ENCODE measurements around the gene ZC3H12D. TPM values are rescaled to one million over a fixed set of nuclear protein-coding genes. Genes with fewer than 3 reads are reported as not detected.

The ZC3H12D gene
- total and polyA plus RNA-seq, 4 donors = 1.1 to 4.7 (median 2.4) TPM

DNA sequence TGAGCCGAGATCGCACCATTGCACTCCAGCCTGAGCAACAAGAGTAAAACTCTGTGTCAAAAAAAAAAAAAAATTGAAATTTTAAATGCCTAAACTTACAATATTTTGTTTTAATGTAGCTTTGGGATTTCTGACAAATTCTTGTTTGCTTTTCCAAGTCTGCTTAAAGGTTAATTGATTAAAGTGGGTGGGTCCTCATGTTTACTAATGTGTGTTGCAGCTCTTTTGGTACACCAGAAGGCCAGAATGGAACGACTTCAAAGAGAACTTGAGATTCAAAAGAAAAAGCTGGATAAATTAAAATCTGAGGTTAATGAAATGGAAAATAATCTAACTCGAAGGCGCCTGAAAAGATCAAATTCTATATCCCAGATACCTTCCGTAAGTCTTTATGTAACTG, 87.4 kb downstream of the ZC3H12D start:
- H3K9me3 ChIP-seq (ENCODE audit: control insufficient read depth in 4 of 4, insufficient read depth in 3 of 4, low read length in 3 of 4) = peaks cover 0 to 2% (median 0%) of the 10 kb centered on the region in 4 donors
- H3K9ac ChIP-seq (ENCODE audit: insufficient read depth in 1 of 2, low read length in 2 of 2) = no peak overlapping the region
- DNase-seq (no peak), ATAC-seq (ENCODE audit: insufficient read depth, low FRiP score) (no peak)
- H3K27ac ChIP-seq (ENCODE audit: low read depth in 1 of 2, low read length in 1 of 2) = no peak overlapping the region
- no peak overlapping the region for H3K4me3 ChIP-seq
- H3K36me3 ChIP-seq (ENCODE audit: control insufficient read depth in 4 of 4, insufficient read depth in 4 of 4, low read length in 4 of 4) = peaks cover under 1 to 15% (median 6%) of the 10 kb centered on the region in 4 donors
- H3K27me3 ChIP-seq (ENCODE audit: control insufficient read depth in 3 of 3, insufficient read depth in 3 of 3, low read length in 2 of 3) = no peaks in the 10 kb centered on the region
- peaks cover 0 to 9% (median 0%) of the 10 kb centered on the region in 5 donors for H3K4me1 ChIP-seq (ENCODE audit: control insufficient read depth in 5 of 5, insufficient read depth in 5 of 5, low read length in 5 of 5)
- TF ChIP-seq, protein P1, sequence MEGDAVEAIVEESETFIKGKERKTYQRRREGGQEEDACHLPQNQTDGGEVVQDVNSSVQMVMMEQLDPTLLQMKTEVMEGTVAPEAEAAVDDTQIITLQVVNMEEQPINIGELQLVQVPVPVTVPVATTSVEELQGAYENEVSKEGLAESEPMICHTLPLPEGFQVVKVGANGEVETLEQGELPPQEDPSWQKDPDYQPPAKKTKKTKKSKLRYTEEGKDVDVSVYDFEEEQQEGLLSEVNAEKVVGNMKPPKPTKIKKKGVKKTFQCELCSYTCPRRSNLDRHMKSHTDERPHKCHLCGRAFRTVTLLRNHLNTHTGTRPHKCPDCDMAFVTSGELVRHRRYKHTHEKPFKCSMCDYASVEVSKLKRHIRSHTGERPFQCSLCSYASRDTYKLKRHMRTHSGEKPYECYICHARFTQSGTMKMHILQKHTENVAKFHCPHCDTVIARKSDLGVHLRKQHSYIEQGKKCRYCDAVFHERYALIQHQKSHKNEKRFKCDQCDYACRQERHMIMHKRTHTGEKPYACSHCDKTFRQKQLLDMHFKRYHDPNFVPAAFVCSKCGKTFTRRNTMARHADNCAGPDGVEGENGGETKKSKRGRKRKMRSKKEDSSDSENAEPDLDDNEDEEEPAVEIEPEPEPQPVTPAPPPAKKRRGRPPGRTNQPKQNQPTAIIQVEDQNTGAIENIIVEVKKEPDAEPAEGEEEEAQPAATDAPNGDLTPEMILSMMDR (IDR thresholded peaks at IDR 0.05; ENCODE audit: control extremely low read depth, extremely low read depth) = no peak
- WGBS, 2 donors = 95 to 96% methylated on average over 6 of the region's 6 CpGs

Small RNAs within 50 kb of the gene (small RNA-seq; reads per million reads assigned to genes)
- gene RNU7-3P (ENCODE audit: low replicate concordance) = not detected

Other genes with a start within 250 kb of the ZC3H12D start
- 10 to 100 TPM; 34.7 to 75.9 TPM for gene TAB2, start 167.3 kb downstream of the ZC3H12D start, total RNA-seq
- 10 to 100 TPM; 15.8 to 31.8 TPM for gene TAB2, start 167.3 kb downstream of the ZC3H12D start, polyA plus RNA-seq
- gene SUMO4, start 84.8 kb downstream of the ZC3H12D start, total RNA-seq = 10 to 100 TPM in 1 of 2 donors, 1 to 10 TPM in 1; 1.7 to 12.9 TPM
- under 1 TPM; 0.11 to 0.14 TPM for gene SUMO4, start 84.8 kb downstream of the ZC3H12D start, polyA plus RNA-seq
- 10 to 100 TPM; 20.8 to 52.3 TPM for gene PPIL4, start 61.0 kb upstream of the ZC3H12D start, total RNA-seq
- 10 to 100 TPM; 15.7 to 23.1 TPM for gene PPIL4, start 61.0 kb upstream of the ZC3H12D start, polyA plus RNA-seq
- gene GINM1, start 81.4 kb upstream of the ZC3H12D start, total RNA-seq = 10 to 100 TPM; 35.8 to 62.3 TPM
- 10 to 100 TPM; 32.1 to 36.3 TPM for gene GINM1, start 81.4 kb upstream of the ZC3H12D start, polyA plus RNA-seq
- 10 to 100 TPM; 12.6 to 28.1 TPM for gene KATNA1, start 163.7 kb upstream of the ZC3H12D start, total RNA-seq
- 10 to 100 TPM; 10.5 to 12.3 TPM for gene KATNA1, start 163.7 kb upstream of the ZC3H12D start, polyA plus RNA-seq
- 10 to 100 TPM; 26.4 to 35.4 TPM for gene LATS1, start 233.1 kb upstream of the ZC3H12D start, total RNA-seq
- gene LATS1, start 233.1 kb upstream of the ZC3H12D start, polyA plus RNA-seq = 1 to 10 TPM; 7.1 TPM